IMR-90 (cell line): ENCODE data around the gene PLN. TPM values are rescaled to one million over a fixed set of nuclear protein-coding genes. Genes with fewer than 3 reads are reported as not detected.
A peak's percentile ranks its signal among the peaks of the same experiment; 100 is the strongest.

ENCODE experiments used
- ATAC-seq: fragments of 200-7000 bp; cut with Tn5 transposase; 2 replicates; pipeline ENCODE4 v1.9.1; 2020; ENCODE audit warnings: low read depth, mild to moderate bottlenecking, moderate library complexity
- BruUV-seq: library from RNA; stranded (reverse); fragments of 400-500 nt; replicated peaks from 2 replicates; lab custom pipeline; 2021; lab: Mats Ljungman, UMichigan
- CTCF ChIA-PET: fragments of 300-600 bp; formaldehyde crosslinking; extraction: SDS; loops from one replicate; lab custom pipeline; 2021; ENCODE audit warnings: antibody characterized with exemption; lab: Yijun Ruan, JAX
- POLR2A ChIA-PET: fragments of 300-600 bp; sonication (Branson Sonifier 250); formaldehyde crosslinking; loops from one replicate; lab custom pipeline; 2022; ENCODE audit warnings: antibody characterized with exemption; ENCODE audit not compliant: unreplicated experiment; lab: Charles Lee
- DNase-seq: peaks from one replicate; pipeline ENCODE4 v3.0.0; 2013
- H2AFZ ChIP-seq: replicated peaks from 2 replicates; pipeline ENCODE3; 2013; ENCODE audit warnings: low read length, mild to moderate bottlenecking; ENCODE audit not compliant: poor library complexity
- H2AK5ac ChIP-seq: 2 replicates; pipeline ENCODE4 v1.6.1; 2013; ENCODE audit warnings: low read depth, low read length, inconsistent platforms
- H2AK9ac ChIP-seq: replicated peaks from 2 replicates; pipeline ENCODE3; 2013; ENCODE audit warnings: mild to moderate bottlenecking, low read depth, low read length, moderate library complexity; ENCODE audit not compliant: poor library complexity
- H2BK120ac ChIP-seq: 2 replicates; pipeline ENCODE4 v1.6.1; 2013; ENCODE audit warnings: low read depth, low read length, inconsistent platforms
- H2BK15ac ChIP-seq: 3 replicates; pipeline ENCODE4 v1.6.1; 2013; ENCODE audit warnings: low read depth, low read length, inconsistent platforms
- H2BK20ac ChIP-seq: 2 replicates; pipeline ENCODE4 v1.6.1; 2013; ENCODE audit warnings: low read depth, mild to moderate bottlenecking, inconsistent platforms, low read length, moderate library complexity
- H2BK5ac ChIP-seq: 2 replicates; pipeline ENCODE4 v1.6.1; 2013; ENCODE audit warnings: mild to moderate bottlenecking, low read depth, low read length, inconsistent platforms; ENCODE audit not compliant: poor library complexity, severe bottlenecking
- H3K14ac ChIP-seq: replicated peaks from 2 replicates; pipeline ENCODE4 v1.6.1; 2013; ENCODE audit warnings: low read depth, low read length, inconsistent platforms
- H3K18ac ChIP-seq: 2 replicates; pipeline ENCODE4 v1.6.1; 2013; ENCODE audit warnings: low read depth, low read length, control low read depth
- H3K23ac ChIP-seq: 2 replicates; pipeline ENCODE4 v1.6.1; 2013; ENCODE audit warnings: low read depth, low read length, inconsistent platforms
- H3K27ac ChIP-seq: 2 replicates; pipeline ENCODE4 v1.5.1; 2013; ENCODE audit warnings: mild to moderate bottlenecking, control low read depth, low read length; ENCODE audit not compliant: insufficient read depth
- H3K27me3 ChIP-seq: 2 replicates; pipeline ENCODE4 v1.6.1; 2013; ENCODE audit warnings: low read length; ENCODE audit not compliant: control insufficient read depth, insufficient read depth
- H3K36me3 ChIP-seq: 2 replicates; pipeline ENCODE4 v1.6.1; 2013; ENCODE audit warnings: low read length, mixed read lengths; ENCODE audit not compliant: control insufficient read depth, insufficient read depth
- H3K4ac ChIP-seq: 2 replicates; pipeline ENCODE4 v1.6.1; 2013; ENCODE audit warnings: low read depth, low read length, inconsistent platforms
- H3K4me1 ChIP-seq: 2 replicates; pipeline ENCODE4 v1.6.1; 2013; ENCODE audit warnings: low read length, mixed read lengths; ENCODE audit not compliant: control insufficient read depth, insufficient read depth
- H3K4me2 ChIP-seq: 2 replicates; pipeline ENCODE4 v1.6.1; 2013; ENCODE audit warnings: low read depth, mild to moderate bottlenecking, control low read depth, low read length, moderate library complexity
- H3K4me3 ChIP-seq: 2 replicates; pipeline ENCODE4 v1.5.1; 2013; ENCODE audit warnings: low read depth, mild to moderate bottlenecking, control low read depth, low read length, moderate library complexity; ENCODE audit not compliant: insufficient read depth
- H3K56ac ChIP-seq: 2 replicates; pipeline ENCODE4 v1.6.1; 2013; ENCODE audit warnings: low read length, inconsistent platforms; ENCODE audit not compliant: insufficient read depth; ENCODE audit errors: extremely low read depth
- H3K79me1 ChIP-seq, 2 experiments: 2 replicates each; pipeline ENCODE4 v1.6.1; 2013; ENCODE audit warnings: low read length in 2 of 2, inconsistent platforms in 1 of 2, low read depth in 1 of 2
- H3K9ac ChIP-seq: 2 replicates; pipeline ENCODE4 v1.6.1; 2013; ENCODE audit warnings: low read depth, low read length, control low read depth
- H3K9me1 ChIP-seq: 2 replicates; pipeline ENCODE4 v1.6.1; 2013; ENCODE audit warnings: low read length, inconsistent platforms; ENCODE audit not compliant: insufficient read depth
- H3K9me3 ChIP-seq: 2 replicates; pipeline ENCODE4 v1.6.1; 2013; ENCODE audit warnings: low read length; ENCODE audit not compliant: control insufficient read depth, insufficient read depth
- H4K20me1 ChIP-seq: 2 replicates; pipeline ENCODE4 v1.6.1; 2013; ENCODE audit warnings: low read length, inconsistent platforms; ENCODE audit not compliant: insufficient read depth
- H4K5ac ChIP-seq: 2 replicates; pipeline ENCODE4 v1.6.1; 2013; ENCODE audit warnings: mild to moderate bottlenecking, low read depth, low read length, control low read depth
- H4K8ac ChIP-seq, 2 experiments: 2 replicates each; pipeline ENCODE4 v1.6.1; 2013; ENCODE audit warnings: low read depth in 2 of 2, low read length in 2 of 2, control low read depth in 1 of 2, inconsistent platforms in 1 of 2
- H4K91ac ChIP-seq: 2 replicates; pipeline ENCODE4 v1.6.1; 2013; ENCODE audit warnings: low read depth, low read length, inconsistent platforms; ENCODE audit not compliant: insufficient read depth
- CEBPB ChIP-seq: IDR thresholded peaks from 2 replicates; pipeline ENCODE4 v1.6.1; 2012; ENCODE audit warnings: low read depth, low read length, improper control_type of control experiment
- ELK1 ChIP-seq: fragments of 150-350 bp; IDR thresholded peaks from 2 replicates; pipeline ENCODE4 v1.6.1; 2016; ENCODE audit warnings: low read depth, mild to moderate bottlenecking, low read length, moderate library complexity, borderline replicate concordance
- FOS ChIP-seq: fragments of 150-350 bp; IDR thresholded peaks from 2 replicates; pipeline ENCODE4 v1.6.1; 2016; ENCODE audit warnings: low read depth, low read length
- MAFK ChIP-seq: IDR thresholded peaks from 2 replicates; pipeline ENCODE4 v1.6.1; 2012; ENCODE audit warnings: low read depth, low read length, improper control_type of control experiment
- MAZ ChIP-seq: IDR thresholded peaks from 2 replicates; pipeline ENCODE4 v1.6.1; 2012; ENCODE audit warnings: low read depth, mild to moderate bottlenecking, low read length, improper control_type of control experiment, moderate library complexity, borderline replicate concordance
- MXI1 ChIP-seq: IDR thresholded peaks from 2 replicates; pipeline ENCODE4 v1.6.1; 2012; ENCODE audit warnings: low read depth, mild to moderate bottlenecking, low read length, moderate library complexity, borderline replicate concordance
- RCOR1 ChIP-seq: IDR thresholded peaks from 2 replicates; pipeline ENCODE4 v1.6.1; 2012; ENCODE audit warnings: mild to moderate bottlenecking, low read length, improper control_type of control experiment; ENCODE audit not compliant: insufficient replicate concordance
- SMC3 ChIP-seq: fragments of 150-350 bp; IDR thresholded peaks from 2 replicates; pipeline ENCODE4 v1.6.1; 2016; ENCODE audit warnings: low read depth, mild to moderate bottlenecking, antibody characterized with exemption, low read length, moderate library complexity
- WGBS, 2 experiments: methylation state at CpG; one replicate each; pipeline versions ENCODE4 v1.1.5 to v1.1.7; 2013; ENCODE audit warnings: missing lambda C conversion rate in 2 of 2; ENCODE audit not compliant: insufficient read length in 1 of 2; ENCODE audit errors: extremely low coverage in 2 of 2; 5-methylcytosine and 5-hydroxymethylcytosine counted together
- dilution Hi-C: fragments of 300-500 bp; cut with HindIII; formaldehyde crosslinking; loops from one replicate; pipeline ENCODE4 v1.14.3; 2018; ENCODE audit warnings: low sequenced_read_pairs; ENCODE audit not compliant: unreplicated experiment
- in situ Hi-C: fragments of 300-500 bp; cut with MboI; formaldehyde crosslinking; loops from 3 replicates; pipeline ENCODE4 v1.14.3; 2019; ENCODE audit warnings: low sequenced_read_pairs, inconsistent platforms, mixed read lengths
- intact Hi-C: fragments of 100-400 bp; cut with micrococcal nuclease; formaldehyde crosslinking; loops from 2 replicates; pipeline ENCODE4 v1.10.0; 2022
- polyA plus RNA-seq, 3 experiments: library from polyadenylated mRNA; depleted of rRNA; stranded (reverse); fragments of >200 nt; gene quantifications; 2 replicates each; pipeline ENCODE4 v1.2.3, GENCODE V29; 2012; ENCODE audit warnings: low replicate concordance in 1 of 3
- total RNA-seq: library from RNA; depleted of rRNA; stranded (reverse); fragments of >200 nt; gene quantifications from 2 replicates; pipeline ENCODE4 v1.2.3, GENCODE V29; 2012

The PLN gene
- total and polyA plus RNA-seq, 2 of the 4 experiments (the other 2 are of a cell fraction), result under 0.01 TPM; not detected in 1

GRCh38 chr6:118589649-118590365, 41.7 kb downstream of the PLN start:
- Histone ChIP-seq H3K18ac (no peak overlapping the region), H3K23ac (no peak overlapping the region), H3K14ac (no peak overlapping the region), H4K91ac (no peak overlapping the region), H2BK15ac (no peak overlapping the region), H4K8ac (no peak overlapping the region), H2BK20ac (no peak overlapping the region), H2AK9ac (no peak overlapping the region), H3K36me3 (no peaks in the 10 kb centered on the region), H2AK5ac (no peak overlapping the region), H3K9me1 (no peaks in the 10 kb centered on the region; the same call in 1 of the 2 replicates), H3K27ac (no peak overlapping the region), H3K4me3 (no peak overlapping the region), H3K9ac (no peak overlapping the region), H3K56ac (no peak overlapping the region), H3K9me3 (no peaks in the 10 kb centered on the region), H2BK120ac (no peak overlapping the region), H3K4me1 (peaks cover 11% of the 10 kb centered on the region), H3K79me1 (peaks cover 35 to 45% of the 10 kb centered on the region in 2 experiments), H3K27me3 (no peaks in the 10 kb centered on the region), H4K5ac (no peak overlapping the region), H4K20me1 (peaks cover 6% of the 10 kb centered on the region; the same call in 1 of the 2 replicates), H3K4me2 (peak overlapping the region; percentile 12; the same call in 1 of the 2 replicates), H3K4ac (no peak overlapping the region), H2BK5ac (no peak overlapping the region), H2AFZ (no peak overlapping the region)
- POLR2A ChIA-PET, result no interaction called here
- ATAC-seq (peak; percentile 14; the same call in 1 of the 2 replicates), DNase-seq (peak; percentile 17)
- intact Hi-C loops, result no loop called here
- dilution Hi-C loops, result no loop called here
- CTCF ChIA-PET, result no interaction called here
- in situ Hi-C loops, result no loop called here
- TF ChIP-seq RCOR1 (no peak), SMC3 (no peak), MAZ (no peak), ELK1 (no peak), FOS (no peak), MXI1 (no peak), CEBPB (no peak), MAFK (no peak)
- BruUV-seq, result no TSS peak
- WGBS, 2 experiments, result 0% methylated on average over 1 of the region's 6 CpGs; no CpG with 5 or more reads in 1 of the 2 experiments
